DMS153 (cell line): ENCODE data around the gene SUSD6.
"Not testable (repeated sequence)": the region's sequence is repeated elsewhere in the genome, so short reads cannot be mapped to it uniquely, and the experiment has no call there.

Experiments
- DNase-seq: peaks from one replicate; lab custom pipeline; 2025; lab: John Stamatoyannopoulos, UW

Gene SUSD6

GRCh38 chr14:69620981-69621380 lies 9.6 kb downstream of the SUSD6 start:
- no peak for DNase-seq

- no peak for DNase-seq
These were observed 12.7 kb downstream of the SUSD6 start for GRCh38 chr14:69624136-69624535.

- DNase-seq, result no peak
These were observed 14.1 kb downstream of the SUSD6 start for GRCh38 chr14:69625299-69626131.

- no peak for DNase-seq
These were observed 14.7 kb downstream of the SUSD6 start for GRCh38 chr14:69626132-69626500.

GRCh38 chr14:69629225-69630127 lies 18.1 kb downstream of the SUSD6 start:
- DNase-seq, result no peak

- no peak for DNase-seq
These were observed 19.0 kb downstream of the SUSD6 start for GRCh38 chr14:69630360-69630759.

- no peak for DNase-seq
These were observed 20.1 kb downstream of the SUSD6 start for GRCh38 chr14:69631509-69631908.

- DNase-seq, result no peak
These were observed 20.8 kb downstream of the SUSD6 start for GRCh38 chr14:69632164-69632563.

GRCh38 chr14:69632593-69633151 lies 21.3 kb downstream of the SUSD6 start:
- no peak for DNase-seq

- no peak for DNase-seq
These were observed 21.8 kb downstream of the SUSD6 start for GRCh38 chr14:69633238-69633637.

- peak; percentile 19 for DNase-seq
These were observed 24.7 kb downstream of the SUSD6 start for GRCh38 chr14:69635981-69636639.

GRCh38 chr14:69636718-69637480 lies 25.5 kb downstream of the SUSD6 start:
- DNase-seq, result no peak

- no peak for DNase-seq
These were observed 26.2 kb downstream of the SUSD6 start for GRCh38 chr14:69637503-69638031.

GRCh38 chr14:69640931-69641330 lies 29.5 kb downstream of the SUSD6 start:
- DNase-seq, result no peak

- DNase-seq, result not testable (repeated sequence)
These were observed 30.9 kb downstream of the SUSD6 start for GRCh38 chr14:69642212-69642793.

- peak; percentile 97 for DNase-seq
These were observed 32.2 kb downstream of the SUSD6 start for GRCh38 chr14:69643430-69644200.

GRCh38 chr14:69644814-69645213 lies 33.4 kb downstream of the SUSD6 start:
- no peak for DNase-seq

- DNase-seq, result no peak
These were observed 35.8 kb downstream of the SUSD6 start for GRCh38 chr14:69647213-69647612.

- not testable (repeated sequence) for DNase-seq
These were observed 36.2 kb downstream of the SUSD6 start for GRCh38 chr14:69647642-69648041.
